Epithelial cell of proximal tubule (primary cell): Measurements from ENCODE around the gene CUX1. TPM values are rescaled to one million over a fixed set of nuclear protein-coding genes. Genes with fewer than 3 reads are reported as not detected.

ENCODE experiments used
- DNase-seq: peaks from one replicate; pipeline ENCODE4 v3.0.0-alpha.2; 2011; ENCODE audit warnings: low read depth
- H3K4me3 ChIP-seq: 2 replicates; pipeline ENCODE4 v1.5.1; 2011; ENCODE audit warnings: low read depth, mild to moderate bottlenecking, low read length
- total RNA-seq: library from RNA; depleted of rRNA; stranded (reverse); fragments of >200 nt; gene quantifications from 2 replicates; pipeline ENCODE4 v1.2.3, GENCODE V29; 2015
- TF ChIP-seq, protein P1 (sequence below): conservative IDR thresholded peaks from 2 replicates; pipeline ENCODE4 v1.5.1; 2012; ENCODE audit warnings: low read depth, mild to moderate bottlenecking, low read length

Gene CUX1
- total RNA-seq, 1 donor from 2014 or later: 37.3 TPM

DNA sequence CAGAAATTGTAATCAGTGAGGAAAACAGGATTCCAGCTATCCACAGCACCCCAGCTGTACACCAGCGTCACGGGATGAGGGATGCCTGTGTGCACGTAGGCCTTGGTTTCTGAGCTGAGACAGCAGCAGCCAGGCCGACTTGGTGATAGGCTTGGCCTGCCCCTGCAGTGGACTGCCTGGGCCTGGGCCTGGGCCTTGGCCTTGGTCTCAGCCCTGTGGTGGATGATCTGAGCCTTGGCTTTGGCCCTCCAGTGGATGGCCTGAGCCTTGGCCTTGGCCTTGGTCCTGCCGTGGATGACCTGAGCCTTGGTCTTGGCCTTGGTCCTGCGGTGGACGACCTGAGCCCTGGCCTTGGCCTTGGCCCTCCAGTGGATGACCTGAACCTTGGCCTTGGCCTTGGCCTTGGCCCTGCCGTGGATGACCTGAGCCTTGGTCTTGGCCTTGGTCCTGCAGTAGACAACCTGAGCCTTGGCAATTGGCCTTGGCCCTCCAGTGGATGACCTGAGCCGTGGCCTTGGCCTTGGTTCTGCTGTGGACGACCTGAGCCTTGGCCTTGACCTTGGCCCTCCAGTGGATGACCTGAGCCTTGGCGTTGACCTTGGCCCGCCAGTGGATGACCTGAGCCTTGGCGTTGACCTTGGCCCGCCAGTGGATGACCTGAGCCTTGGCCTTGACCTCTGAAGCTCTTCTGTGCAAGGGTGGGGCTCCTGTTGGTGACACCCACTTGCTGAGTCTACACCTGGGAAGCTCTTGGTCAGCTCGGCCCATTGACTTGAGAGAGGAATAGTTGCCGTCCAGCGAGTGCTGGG, 93.8 kb downstream of the CUX1 start:
- TF ChIP-seq, protein P1, sequence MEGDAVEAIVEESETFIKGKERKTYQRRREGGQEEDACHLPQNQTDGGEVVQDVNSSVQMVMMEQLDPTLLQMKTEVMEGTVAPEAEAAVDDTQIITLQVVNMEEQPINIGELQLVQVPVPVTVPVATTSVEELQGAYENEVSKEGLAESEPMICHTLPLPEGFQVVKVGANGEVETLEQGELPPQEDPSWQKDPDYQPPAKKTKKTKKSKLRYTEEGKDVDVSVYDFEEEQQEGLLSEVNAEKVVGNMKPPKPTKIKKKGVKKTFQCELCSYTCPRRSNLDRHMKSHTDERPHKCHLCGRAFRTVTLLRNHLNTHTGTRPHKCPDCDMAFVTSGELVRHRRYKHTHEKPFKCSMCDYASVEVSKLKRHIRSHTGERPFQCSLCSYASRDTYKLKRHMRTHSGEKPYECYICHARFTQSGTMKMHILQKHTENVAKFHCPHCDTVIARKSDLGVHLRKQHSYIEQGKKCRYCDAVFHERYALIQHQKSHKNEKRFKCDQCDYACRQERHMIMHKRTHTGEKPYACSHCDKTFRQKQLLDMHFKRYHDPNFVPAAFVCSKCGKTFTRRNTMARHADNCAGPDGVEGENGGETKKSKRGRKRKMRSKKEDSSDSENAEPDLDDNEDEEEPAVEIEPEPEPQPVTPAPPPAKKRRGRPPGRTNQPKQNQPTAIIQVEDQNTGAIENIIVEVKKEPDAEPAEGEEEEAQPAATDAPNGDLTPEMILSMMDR: no peak
- DNase-seq: no peak
- no peak overlapping the region for H3K4me3 ChIP-seq

DNA sequence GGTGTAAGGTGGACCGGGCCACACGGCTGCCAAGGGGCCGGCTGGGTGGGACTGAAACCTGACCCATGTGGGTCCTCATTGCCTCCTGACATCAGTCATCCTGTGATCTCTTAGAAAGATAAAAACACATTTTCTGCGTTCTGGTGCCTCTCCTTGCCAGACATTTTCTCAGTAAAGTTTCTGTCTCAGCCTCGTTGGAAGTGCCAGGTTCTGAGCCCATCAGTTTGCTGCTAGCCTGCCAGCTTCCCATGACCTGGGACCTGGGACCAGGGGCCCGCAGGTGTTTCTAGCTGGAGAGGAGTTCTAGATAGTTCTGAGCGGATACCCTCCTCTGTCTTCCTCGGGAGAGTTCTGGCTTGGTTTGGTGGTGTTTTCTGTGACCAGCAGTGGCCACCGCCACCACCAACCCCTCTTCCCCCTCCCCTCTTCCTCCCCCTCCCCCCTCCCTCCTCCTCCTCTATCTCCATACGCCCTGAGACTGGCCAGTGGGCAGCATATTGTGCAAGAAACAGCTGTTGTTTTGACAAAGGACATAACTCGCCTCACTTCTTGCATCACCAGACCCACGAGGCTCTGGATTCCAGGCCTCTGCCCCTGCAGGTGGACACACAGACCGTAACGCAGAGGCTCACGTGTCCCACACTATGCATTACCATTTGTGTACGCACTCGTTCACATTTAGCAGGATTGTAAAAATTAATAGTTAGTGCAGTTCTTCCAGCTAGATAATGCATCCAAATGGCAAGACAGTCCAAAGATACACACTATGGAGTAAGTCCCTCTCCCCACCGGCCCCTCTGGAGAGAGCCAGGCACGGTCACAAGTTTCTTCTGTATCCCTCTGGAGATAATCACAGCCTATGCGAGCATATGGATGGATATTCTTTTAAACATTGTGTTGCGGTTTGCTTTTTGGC, 94.6 kb downstream of the CUX1 start:
- DNase-seq: peak; percentile 87
- TF ChIP-seq, protein P1: no peak
- peak overlapping the region; percentile 64 for H3K4me3 ChIP-seq

DNA sequence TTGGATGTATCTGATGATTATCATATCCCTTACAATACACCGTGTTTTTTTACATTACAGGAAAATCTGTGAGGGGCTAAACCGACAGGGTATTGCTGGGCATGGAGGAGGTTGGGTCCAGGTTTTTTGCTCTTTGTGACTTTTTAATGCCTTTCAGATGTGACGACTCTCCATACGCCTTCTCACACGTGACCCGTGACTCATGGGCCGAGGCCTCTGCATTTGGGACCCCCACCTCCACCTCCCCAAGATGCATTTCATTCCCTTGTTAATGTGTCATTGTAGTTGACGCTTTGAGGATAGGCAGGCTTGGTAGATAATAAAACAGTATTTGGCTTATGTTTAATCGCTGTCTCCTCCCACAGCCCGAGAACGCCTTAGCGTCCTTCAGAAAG, 95.3 kb downstream of the CUX1 start:
- H3K4me3 ChIP-seq: peak overlapping the region; percentile 64
- peak; percentile 76 for DNase-seq
- TF ChIP-seq, protein P1: no peak

DNA sequence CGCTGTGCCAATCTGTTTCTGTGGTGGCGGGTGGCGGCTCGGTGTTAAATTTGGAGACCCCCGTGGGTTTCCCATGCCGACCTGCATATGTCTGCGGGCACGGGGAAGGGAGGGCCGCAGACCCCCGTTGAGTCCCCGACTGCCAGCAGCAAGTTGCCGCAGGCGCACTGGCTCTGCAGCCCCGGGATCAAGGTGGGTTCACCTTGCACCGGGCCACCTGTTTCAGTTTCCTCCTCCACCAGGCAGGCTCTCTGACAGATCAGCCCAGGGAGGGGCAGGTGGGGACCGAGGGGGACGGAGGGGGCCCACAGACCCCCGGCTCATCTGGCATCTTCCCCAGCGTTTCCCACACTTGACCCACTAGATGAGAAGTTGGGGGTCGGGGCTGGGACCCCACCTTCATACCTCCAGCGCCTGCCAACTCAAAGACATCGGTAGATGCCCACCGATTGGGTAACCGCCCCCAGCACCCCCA, 95.9 kb downstream of the CUX1 start:
- DNase-seq: no peak
- TF ChIP-seq, protein P1: no peak
- H3K4me3 ChIP-seq: peak overlapping the region; percentile 64

DNA sequence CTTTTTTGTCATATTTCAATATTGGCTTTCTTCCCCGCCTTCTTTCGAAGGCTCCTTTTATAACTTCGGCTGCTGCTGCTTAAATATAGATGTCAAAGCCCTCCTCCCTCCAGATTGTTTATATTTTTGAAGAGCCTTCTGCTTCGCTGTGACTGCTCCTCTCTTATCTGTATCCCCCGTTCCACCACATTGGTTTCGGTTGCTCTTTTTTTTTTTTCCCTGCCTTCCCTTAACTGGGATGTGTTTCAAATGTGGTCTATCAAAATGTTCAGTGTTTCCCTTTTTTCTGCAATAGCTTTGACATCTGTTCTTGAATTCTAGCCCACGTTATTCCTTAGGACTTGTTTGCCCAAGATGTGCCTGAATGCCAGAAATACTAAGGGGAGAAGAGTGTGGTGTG, 96.4 kb downstream of the CUX1 start:
- TF ChIP-seq, protein P1: no peak

DNA sequence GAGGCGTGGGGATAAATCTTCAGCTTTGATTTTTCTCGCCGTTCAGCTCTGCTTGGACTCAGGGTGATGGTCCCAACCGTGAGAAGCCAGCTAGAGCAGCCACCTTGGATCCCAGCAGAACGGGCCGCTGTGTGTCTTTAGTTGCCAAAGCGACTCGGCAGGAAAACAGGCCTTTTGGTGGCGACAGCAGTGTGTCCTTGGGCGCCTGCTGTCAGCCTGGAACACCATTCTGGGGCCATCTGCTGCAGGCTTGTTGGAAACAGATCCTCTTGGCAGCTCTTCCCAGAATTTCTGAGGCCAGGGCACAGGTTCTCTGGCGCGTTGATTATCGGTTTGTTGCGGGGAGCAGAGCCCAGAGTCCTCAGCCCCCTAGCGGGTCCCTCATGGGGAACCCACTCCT, 97.6 kb downstream of the CUX1 start:
- no peak for DNase-seq
- TF ChIP-seq, protein P1: no peak
- H3K4me3 ChIP-seq: no peak overlapping the region

More for the DNA sequence above, 96.4 kb downstream of the CUX1 start:
- peak overlapping the region; percentile 64 for H3K4me3 ChIP-seq
- DNase-seq: no peak
